ENCODE measurements around the gene CCDC7.
A peak's percentile ranks its signal among the peaks of the same experiment; 100 is the strongest.
"Not testable (repeated sequence)": the region's sequence is repeated elsewhere in the genome, so short reads cannot be mapped to it uniquely, and the experiment has no call there.

Gene CCDC7

GRCh38 chr10:32891261-32891660, 445.3 kb downstream of the CCDC7 start:
- DNase-seq = no peak

GRCh38 chr10:32893434-32893833, 447.5 kb downstream of the CCDC7 start:
- DNase-seq = peak; percentile 23

- DNase-seq = no peak
Measured at GRCh38 chr10:32893916-32894664, 448.1 kb downstream of the CCDC7 start.

GRCh38 chr10:32895200-32895968, 449.4 kb downstream of the CCDC7 start:
- not testable (repeated sequence) for DNase-seq

GRCh38 chr10:32901815-32902214, 455.9 kb downstream of the CCDC7 start:
- no peak for DNase-seq

GRCh38 chr10:32905466-32905865, 459.5 kb downstream of the CCDC7 start:
- no peak for DNase-seq

GRCh38 chr10:32906595-32906994, 460.7 kb downstream of the CCDC7 start:
- no peak for DNase-seq

GRCh38 chr10:32909456-32909855, 463.5 kb downstream of the CCDC7 start:
- no peak for DNase-seq

- not testable (repeated sequence) for DNase-seq
Measured at GRCh38 chr10:32909970-32910369, 464.0 kb downstream of the CCDC7 start.

- DNase-seq = no peak
Measured at GRCh38 chr10:32911285-32912016, 465.5 kb downstream of the CCDC7 start.

- not testable (repeated sequence) for DNase-seq
Measured at GRCh38 chr10:32917817-32918216, 471.9 kb downstream of the CCDC7 start.

GRCh38 chr10:32922170-32922569, 476.2 kb downstream of the CCDC7 start:
- peak; percentile 89 for DNase-seq

GRCh38 chr10:32923134-32923533, 477.2 kb downstream of the CCDC7 start:
- no peak for DNase-seq

GRCh38 chr10:32923849-32924248, 477.9 kb downstream of the CCDC7 start:
- peak; percentile 65 for DNase-seq

Measured in hematopoietic multipotent progenitor cell treated with erythropoietin and hydrocortisone succinate and interleukin-3 and kit ligand, for 4 days (in vitro differentiated cells).